SW480 (cell line): ENCODE measurements around the gene DCTN1.
A peak's percentile ranks its signal among the peaks of the same experiment; 100 is the strongest.
"Not testable (repeated sequence)": the region's sequence is repeated elsewhere in the genome, so short reads cannot be mapped to it uniquely, and the experiment has no call there.

Experiments
- DNase-seq: peaks from one replicate; pipeline ENCODE4 v3.0.0-alpha.2; 2016; ENCODE audit warnings: low spot score

Gene DCTN1

GRCh38 chr2:74379851-74380789 lies at the start of gene DCTN1:
TSS of gene DCTN1 (minus strand) at chr2:74380311. CDS start at chr2:74380037, 274 bp downstream.
- DNase-seq: no peak

DNA sequence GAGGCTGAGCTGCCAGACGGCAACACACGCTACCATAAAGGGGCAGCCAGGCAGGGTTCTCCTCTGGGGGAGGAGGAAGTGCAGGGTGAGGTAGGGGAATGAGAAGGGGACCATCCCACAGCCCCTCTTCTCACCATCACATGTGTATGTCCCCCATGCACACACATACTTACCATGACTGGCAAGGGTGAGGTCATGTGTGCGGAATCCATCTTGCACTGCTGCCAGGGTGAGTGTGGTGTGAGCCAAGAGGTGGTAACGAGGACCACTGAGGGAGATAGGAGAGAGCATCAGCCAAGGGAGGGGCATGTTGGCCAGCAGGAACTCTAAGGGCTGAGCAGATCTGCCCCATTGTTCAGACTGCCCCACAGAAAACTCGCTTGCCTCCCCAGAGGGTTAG lies 48.6 kb upstream of the DCTN1 start:
- DNase-seq: no peak

DNA sequence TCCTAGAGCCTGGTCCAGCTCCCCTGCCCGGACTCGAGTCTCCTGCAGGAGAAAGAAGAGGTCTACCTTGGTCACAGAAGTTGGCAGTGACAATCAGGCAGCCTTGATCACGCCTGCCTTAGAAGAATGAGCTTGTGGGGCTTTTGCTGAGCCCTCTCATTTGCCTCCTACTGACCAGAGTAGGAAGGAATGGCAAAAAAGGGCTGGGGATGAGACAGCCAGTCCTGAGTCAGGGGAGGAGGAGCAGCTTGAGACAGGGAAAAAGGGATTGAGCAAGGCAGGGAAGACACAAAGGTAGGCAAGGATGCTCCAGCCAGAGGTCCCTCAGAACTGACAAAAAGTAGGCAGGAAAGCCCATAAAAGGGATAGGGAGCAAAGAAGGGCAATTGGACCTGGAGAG lies 47.4 kb upstream of the DCTN1 start:
- DNase-seq: no peak

GRCh38 chr2:74426181-74426758 lies 46.2 kb upstream of the DCTN1 start:
- no peak for DNase-seq

GRCh38 chr2:74425523-74425922 lies 45.4 kb upstream of the DCTN1 start:
- DNase-seq: no peak

GRCh38 chr2:74424995-74425406 lies 44.9 kb upstream of the DCTN1 start:
- no peak for DNase-seq

DNA sequence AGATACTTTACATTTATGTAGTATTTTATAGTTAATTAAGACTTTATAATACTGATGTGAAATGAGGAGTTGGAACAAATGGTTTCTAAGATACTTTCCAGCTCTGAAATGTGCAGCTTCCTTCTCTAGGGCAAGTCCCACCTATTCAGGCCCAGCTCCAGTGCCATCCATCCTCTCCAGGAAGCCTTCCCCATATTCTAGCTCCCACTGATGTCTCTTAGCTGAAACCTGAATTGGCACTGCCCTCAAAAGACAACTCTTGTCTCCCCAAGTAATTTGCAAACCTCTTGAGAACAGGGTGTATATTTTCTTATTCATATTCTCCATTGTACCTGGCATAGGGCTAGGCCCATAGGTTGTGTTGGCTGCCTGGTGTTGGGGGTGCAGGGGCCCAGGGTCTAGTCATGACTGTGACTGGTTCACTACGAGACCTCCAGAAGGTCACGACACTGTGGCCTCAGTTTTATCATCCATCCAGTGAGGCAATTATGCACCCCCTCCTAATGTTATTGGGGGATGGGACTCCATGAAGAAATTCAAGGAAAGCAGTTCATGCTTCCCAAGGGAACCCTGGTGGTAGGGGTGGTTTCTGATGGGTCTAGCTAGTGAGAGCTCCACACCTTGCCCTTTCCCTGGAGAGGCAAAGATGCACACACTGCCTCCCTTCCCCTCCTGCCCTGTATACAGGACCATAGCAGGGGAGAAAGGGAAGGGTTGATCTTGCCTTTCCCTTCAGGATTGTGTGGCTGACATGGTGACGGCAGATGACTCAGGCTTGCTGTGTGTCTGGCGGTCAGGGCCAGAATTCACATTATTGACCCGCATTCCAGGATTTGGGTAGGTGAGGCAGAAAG lies 44.3 kb upstream of the DCTN1 start:
- DNase-seq: no peak

DNA sequence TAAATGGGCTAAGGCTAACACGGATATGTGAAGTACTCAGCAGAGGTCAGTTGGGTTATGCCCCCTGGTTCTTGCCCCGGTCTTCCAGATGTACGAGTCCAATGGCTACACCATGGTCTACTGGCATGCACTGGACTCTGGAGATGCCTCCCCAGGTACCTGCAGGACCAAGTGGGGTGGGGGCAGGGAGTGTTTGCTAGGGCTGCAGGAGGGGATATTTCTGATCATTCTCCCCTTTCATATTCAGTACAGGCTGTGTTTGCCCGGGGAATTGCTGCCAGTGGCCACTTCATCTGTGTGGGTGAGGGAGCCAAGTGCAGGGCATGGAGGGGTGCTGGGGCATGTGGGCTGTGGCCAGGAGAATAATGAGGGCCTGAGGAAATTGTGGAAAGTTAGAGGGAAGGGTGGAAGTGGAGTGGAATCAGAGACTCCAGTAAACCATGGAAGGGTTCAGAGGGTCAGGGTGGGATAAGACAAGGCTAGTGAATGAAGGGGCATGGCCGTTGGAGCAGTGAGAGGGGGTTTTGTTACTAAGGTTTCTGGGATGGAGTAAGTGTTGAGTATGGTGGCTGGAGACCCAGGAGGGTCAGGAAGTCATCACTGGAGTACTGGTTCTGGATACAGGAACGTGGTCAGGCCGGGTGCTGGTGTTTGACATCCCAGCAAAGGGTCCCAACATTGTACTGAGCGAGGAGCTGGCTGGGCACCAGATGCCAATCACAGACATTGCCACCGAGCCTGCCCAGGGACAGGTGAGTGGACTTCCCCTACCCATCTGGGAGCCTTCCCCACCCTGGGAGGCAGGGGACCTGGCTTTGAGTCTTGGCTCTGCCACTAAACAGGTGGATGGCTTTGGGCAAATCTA lies 43.4 kb upstream of the DCTN1 start:
- DNase-seq: no peak

DNA sequence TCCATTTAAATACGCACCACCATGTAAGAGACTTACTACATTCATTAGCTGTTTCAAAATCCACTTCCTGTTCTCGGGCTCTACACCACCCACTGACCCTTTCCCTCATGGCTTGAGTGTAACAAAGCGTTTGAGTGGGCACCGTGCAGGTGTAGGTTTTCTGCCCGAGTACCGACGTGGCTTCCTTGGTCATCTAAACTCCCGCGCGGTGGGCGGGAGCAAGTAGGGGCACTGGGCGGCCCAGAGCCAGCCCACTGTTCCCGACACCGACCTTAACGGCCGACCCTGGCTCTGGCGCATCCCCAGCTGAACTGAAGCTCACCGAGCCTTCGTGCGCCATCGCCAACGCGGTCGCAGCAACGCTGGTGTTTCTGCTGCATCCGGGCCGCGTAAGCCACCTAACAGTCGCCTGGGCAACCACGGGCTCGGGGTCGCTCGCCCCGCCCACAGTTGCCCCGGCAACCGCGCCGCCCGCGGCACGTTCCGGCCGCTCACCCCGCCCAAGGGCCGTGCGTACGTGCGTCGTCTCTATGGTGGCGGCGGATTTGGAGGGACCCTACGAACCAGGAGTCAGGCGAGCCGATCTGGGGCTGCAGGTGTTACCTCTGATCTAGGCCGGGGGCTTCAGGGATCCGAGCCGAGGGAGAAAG lies 41.2 kb upstream of the DCTN1 start, which contains the start of the genes C2orf81 and WDR54:
Gene C2orf81, minus strand, starts transcription at position 399 of the 650 bp plus-strand sequence. Its CDS starts 59 bp downstream, at position 340.
Gene WDR54, plus strand, starts transcription at position 510 of the 650 bp plus-strand sequence. CDS start 424 bp downstream, outside the sequence.
- peak; percentile 95 for DNase-seq

GRCh38 chr2:74420443-74421103 lies 40.5 kb upstream of the DCTN1 start:
- not testable (repeated sequence) for DNase-seq

- no peak for DNase-seq
These were observed 39.9 kb upstream of the DCTN1 start for GRCh38 chr2:74420006-74420405.

DNA sequence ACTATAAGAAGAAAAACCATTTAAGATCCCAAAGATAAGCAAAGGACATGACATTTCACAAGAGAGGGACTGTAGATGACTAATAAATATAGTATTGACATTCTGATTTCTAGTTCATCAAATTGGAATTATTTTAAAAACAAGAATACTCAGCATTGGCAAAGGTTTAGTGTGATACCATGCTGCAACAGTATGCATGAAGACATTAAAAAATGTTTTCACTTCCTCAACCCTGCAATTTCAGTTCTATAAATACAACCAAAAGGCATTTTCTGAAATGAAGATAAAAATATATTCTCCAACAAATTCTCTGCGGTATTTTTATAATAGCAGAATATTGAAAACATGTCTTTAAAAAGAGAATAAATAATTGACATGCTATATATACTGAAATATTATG lies 39.2 kb upstream of the DCTN1 start:
- DNase-seq: no peak

- DNase-seq: no peak
These were observed 38.2 kb upstream of the DCTN1 start for GRCh38 chr2:74418312-74418711.

- no peak for DNase-seq
These were observed 37.7 kb upstream of the DCTN1 start for GRCh38 chr2:74417763-74418162.

DNA sequence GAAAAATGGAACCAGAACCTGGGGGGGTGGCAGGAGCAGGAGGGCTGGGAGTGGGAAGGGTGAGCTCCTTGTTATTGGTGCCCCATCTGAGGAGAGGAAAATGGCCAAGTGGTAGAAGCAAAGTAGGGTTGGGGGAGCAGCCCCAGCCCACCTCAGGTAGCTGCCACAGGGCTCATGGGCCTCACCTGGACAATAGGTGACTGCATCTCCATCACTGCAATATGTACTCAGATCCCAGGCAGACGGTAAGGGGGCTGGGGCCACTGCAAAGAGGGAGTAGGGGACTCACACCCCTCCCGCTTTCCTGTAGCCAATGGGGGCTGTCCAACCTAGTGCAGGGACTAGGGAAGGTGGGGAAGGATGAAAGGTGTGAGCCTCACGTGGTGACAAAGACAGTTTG lies 37.1 kb upstream of the DCTN1 start:
- no peak for DNase-seq

DNA sequence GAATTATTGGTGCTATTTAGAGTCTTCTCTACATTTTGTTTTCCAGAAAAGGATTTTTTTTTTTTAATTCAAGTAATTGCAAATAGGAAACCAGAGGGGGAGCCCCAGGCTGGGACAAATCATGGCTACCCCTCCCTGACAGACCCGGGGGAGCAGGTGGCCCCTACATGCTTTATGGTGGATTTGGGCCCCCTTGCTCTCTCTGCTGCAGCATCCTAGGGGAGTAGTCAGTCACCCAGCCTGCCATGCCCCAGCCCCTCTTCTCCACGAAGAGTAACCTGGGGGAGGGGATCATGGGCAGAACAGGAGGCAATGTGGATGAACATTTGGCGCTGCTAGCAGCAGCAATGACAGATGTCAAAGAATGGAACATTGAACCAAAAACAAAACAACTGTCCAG lies 36.7 kb upstream of the DCTN1 start:
- DNase-seq: no peak

DNA sequence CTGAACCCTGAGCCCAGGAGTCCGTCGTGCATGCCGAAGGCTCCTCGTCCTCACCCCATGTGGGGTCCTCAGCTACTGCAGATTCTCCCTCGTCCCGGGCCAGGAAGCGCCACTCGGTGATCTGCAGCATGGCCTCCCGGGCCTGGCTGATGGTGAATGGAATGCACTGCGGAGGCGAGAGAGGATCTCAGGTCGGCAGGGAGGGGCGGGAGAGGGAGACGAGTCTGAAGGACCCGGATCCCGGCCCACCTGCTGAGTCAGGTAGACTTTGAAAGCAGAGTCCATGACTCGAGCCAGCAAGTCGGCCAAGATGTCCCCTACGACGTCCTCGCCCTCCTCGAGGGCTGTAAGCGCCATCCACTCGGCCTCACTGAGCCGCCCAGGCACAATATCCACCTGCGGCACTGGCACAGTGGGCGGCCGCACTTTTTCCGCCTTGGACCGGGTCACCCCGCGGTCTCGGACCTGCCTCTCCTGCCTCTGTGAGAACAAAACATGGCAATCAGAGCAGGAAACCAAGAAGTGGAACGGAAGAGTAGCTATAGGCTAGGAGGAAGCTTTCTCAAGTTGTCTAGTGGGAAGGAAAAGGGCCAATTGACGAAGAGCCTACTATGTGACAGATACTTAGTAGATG lies 35.8 kb upstream of the DCTN1 start:
- DNase-seq: no peak

DNA sequence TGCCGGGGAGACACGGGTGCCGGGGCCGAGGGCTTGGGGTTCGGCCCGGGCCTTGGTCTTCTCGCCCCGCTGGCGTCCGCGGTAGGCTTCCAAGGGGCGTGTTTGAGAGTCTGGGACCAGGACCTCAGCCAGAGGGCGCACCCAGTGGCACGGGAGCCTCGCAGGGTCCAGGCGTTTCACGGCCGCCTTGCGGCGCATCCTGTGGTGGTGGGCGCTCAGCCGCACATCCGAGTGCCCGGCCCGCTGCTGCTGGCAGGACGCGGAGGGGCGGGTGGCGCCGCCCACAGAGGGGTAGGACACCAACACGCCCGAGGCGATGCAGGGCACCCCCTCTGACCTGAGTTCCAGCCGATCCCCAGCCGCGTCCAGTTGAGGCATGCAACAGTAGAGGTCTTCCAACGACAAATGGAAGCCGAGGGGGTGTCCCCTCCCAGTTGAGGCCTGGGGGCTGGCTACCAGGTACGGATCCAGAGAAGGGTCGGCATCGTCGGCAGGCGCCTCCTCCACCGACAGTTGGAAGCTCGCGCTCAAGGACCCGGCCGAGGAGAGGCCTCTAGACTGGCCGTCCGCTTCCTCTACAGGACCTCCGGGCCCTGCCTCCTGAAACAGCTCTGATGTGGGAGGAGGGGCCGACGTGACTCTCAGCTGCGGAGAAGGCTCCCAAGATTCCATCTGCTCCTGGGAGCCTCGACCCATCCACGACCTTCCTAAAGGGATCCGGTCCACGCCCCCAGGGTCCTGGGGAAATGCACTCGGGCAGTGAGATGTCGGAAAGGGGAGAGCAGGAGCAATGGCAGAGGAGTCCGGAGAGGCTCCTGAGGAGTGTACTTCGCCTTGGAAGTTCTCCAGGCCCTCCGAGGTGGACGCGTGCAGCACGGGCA lies 35.0 kb upstream of the DCTN1 start:
- no peak for DNase-seq

- DNase-seq: no peak
These were observed 34.3 kb upstream of the DCTN1 start for GRCh38 chr2:74414441-74414840.
